Activated CD4-positive, alpha-beta T cell treated with anti-CD3 and anti-CD28 coated beads, Interleukin-2, amount 10 ng/mL, durations not matched to agents 24 days and 14 days (primary cell): ENCODE measurements around the gene MED12L. TPM values are rescaled to one million over a fixed set of nuclear protein-coding genes. Genes with fewer than 3 reads are reported as not detected.

Source experiments
- DNase-seq: peaks from one replicate; pipeline ENCODE4 v3.0.0; 2022
- H3K27ac Mint-ChIP-seq: one replicate; pipeline ENCODE4 v1.8.0; 2022; ENCODE audit warnings: mild to moderate bottlenecking, mixed read lengths
- H3K27me3 Mint-ChIP-seq: one replicate; pipeline ENCODE4 v1.8.0; 2022; ENCODE audit warnings: mixed read lengths
- H3K36me3 Mint-ChIP-seq: one replicate; pipeline ENCODE4 v1.8.0; 2022; ENCODE audit warnings: low read depth, mild to moderate bottlenecking, mixed read lengths
- H3K4me1 Mint-ChIP-seq: one replicate; pipeline ENCODE4 v1.8.0; 2021; ENCODE audit warnings: mixed read lengths
- H3K4me3 Mint-ChIP-seq: one replicate; pipeline ENCODE4 v1.8.0; 2022; ENCODE audit warnings: mild to moderate bottlenecking, moderate library complexity, mixed read lengths
- H3K9me3 Mint-ChIP-seq: one replicate; pipeline ENCODE4 v1.8.0; 2021; ENCODE audit warnings: mixed read lengths
- intact Hi-C: fragments of 100-400 bp; cut with micrococcal nuclease; formaldehyde crosslinking; loops from one replicate; pipeline ENCODE4 v1.15.1; 2023
- total RNA-seq: library from RNA; stranded (reverse); gene quantifications from 2 replicates; pipeline ENCODE4 v1.2.3, GENCODE V29; 2022

The MED12L gene
- total RNA-seq, 1 donor from 2014 or later = 4.9 TPM

- DNase-seq = no peak
- peaks cover 10% of the 10 kb centered on the region for H3K9me3 Mint-ChIP-seq
- H3K27me3 Mint-ChIP-seq = peaks cover 9% of the 10 kb centered on the region
- no peak overlapping the region for H3K4me3 Mint-ChIP-seq
- H3K27ac Mint-ChIP-seq = no peak overlapping the region
- H3K4me1 Mint-ChIP-seq = peaks cover 22% of the 10 kb centered on the region
- intact Hi-C loops = loop anchor here (2.0 to 5.0 kb wide), 2 partner anchors 15 to 37 kb away; no protein-coding TSS in a partner anchor
- H3K36me3 Mint-ChIP-seq = peaks cover 2% of the 10 kb centered on the region
Measured at GRCh38 chr3:151319628-151320027, 234.2 kb downstream of the MED12L start.

- Mint-ChIP-seq H3K27ac (no peak overlapping the region), H3K27me3 (peaks cover 10% of the 10 kb centered on the region), H3K4me1 (peaks cover 22% of the 10 kb centered on the region), H3K4me3 (no peak overlapping the region), H3K36me3 (peaks cover 2% of the 10 kb centered on the region), H3K9me3 (peaks cover 10% of the 10 kb centered on the region)
- no peak for DNase-seq
- intact Hi-C loops = loop anchor here (2.0 kb wide), 1 partner anchor 15 kb away; no protein-coding TSS in a partner anchor
Measured at GRCh38 chr3:151320131-151320530, 234.7 kb downstream of the MED12L start.

GRCh38 chr3:151321526-151321925 is 236.1 kb downstream of the MED12L start:
- H3K4me3 Mint-ChIP-seq = no peak overlapping the region
- H3K9me3 Mint-ChIP-seq = peaks cover 10% of the 10 kb centered on the region
- DNase-seq = no peak
- H3K4me1 Mint-ChIP-seq = peaks cover 14% of the 10 kb centered on the region
- peaks cover 2% of the 10 kb centered on the region for H3K36me3 Mint-ChIP-seq
- no peak overlapping the region for H3K27ac Mint-ChIP-seq
- intact Hi-C loops = loop anchor here (2.0 kb wide), 1 partner anchor 17 kb away; no protein-coding TSS in a partner anchor
- H3K27me3 Mint-ChIP-seq = peaks cover 14% of the 10 kb centered on the region

GRCh38 chr3:151322511-151322910 is 237.0 kb downstream of the MED12L start:
- H3K4me1 Mint-ChIP-seq = peaks cover 11% of the 10 kb centered on the region
- H3K27me3 Mint-ChIP-seq = peaks cover 14% of the 10 kb centered on the region
- DNase-seq = no peak
- peaks cover 10% of the 10 kb centered on the region for H3K9me3 Mint-ChIP-seq
- H3K27ac Mint-ChIP-seq = no peak overlapping the region
- no peak overlapping the region for H3K4me3 Mint-ChIP-seq
- intact Hi-C loops = no loop called here
- peaks cover 2% of the 10 kb centered on the region for H3K36me3 Mint-ChIP-seq

GRCh38 chr3:151327571-151328198 is 242.2 kb downstream of the MED12L start:
- H3K4me1 Mint-ChIP-seq = peaks cover 9% of the 10 kb centered on the region
- H3K36me3 Mint-ChIP-seq = peaks cover 2% of the 10 kb centered on the region
- no peak for DNase-seq
- peaks cover 30% of the 10 kb centered on the region for H3K27me3 Mint-ChIP-seq
- H3K9me3 Mint-ChIP-seq = peaks cover 7% of the 10 kb centered on the region
- no peak overlapping the region for H3K4me3 Mint-ChIP-seq
- H3K27ac Mint-ChIP-seq = no peak overlapping the region
- intact Hi-C loops = loop anchor here (1.0 to 5.0 kb wide), 3 partner anchors 37 to 160 kb away; no protein-coding TSS in a partner anchor

- Mint-ChIP-seq H3K27ac (peak overlapping the region; percentile 16), H3K4me1 (peaks cover 13% of the 10 kb centered on the region), H3K36me3 (peaks cover under 1% of the 10 kb centered on the region), H3K27me3 (peaks cover 30% of the 10 kb centered on the region), H3K9me3 (peaks cover 2% of the 10 kb centered on the region), H3K4me3 (peak overlapping the region; percentile 16)
- intact Hi-C loops = loop anchor here (1.0 to 5.0 kb wide), 2 partner anchors 38 to 161 kb away; no protein-coding TSS in a partner anchor
- DNase-seq = peak; percentile 68
Measured at GRCh38 chr3:151328298-151328995, 243.0 kb downstream of the MED12L start.

- intact Hi-C loops = loop anchor here (5.0 kb wide), 1 partner anchor 162 kb away; no protein-coding TSS in a partner anchor
- DNase-seq = no peak
- H3K27me3 Mint-ChIP-seq = peaks cover 27% of the 10 kb centered on the region
- H3K27ac Mint-ChIP-seq = peak within 1 kb of the TSS; percentile 16
- H3K9me3 Mint-ChIP-seq = no peaks in the 10 kb centered on the region
- no peaks in the 10 kb centered on the region for H3K36me3 Mint-ChIP-seq
- peak within 1 kb of the TSS; percentile 16 for H3K4me3 Mint-ChIP-seq
- peaks cover 11% of the 10 kb centered on the region for H3K4me1 Mint-ChIP-seq
Measured at GRCh38 chr3:151329363-151329762, 243.9 kb downstream of the MED12L start, which contains the start of gene P2RY13. Gene P2RY13, minus strand, starts transcription at chr3:151329549. Its CDS starts 21 bp downstream, at chr3:151329528.

GRCh38 chr3:151330379-151330778 is 244.9 kb downstream of the MED12L start:
- intact Hi-C loops = no loop called here
- no peaks in the 10 kb centered on the region for H3K9me3 Mint-ChIP-seq
- H3K27ac Mint-ChIP-seq = no peak overlapping the region
- H3K36me3 Mint-ChIP-seq = no peaks in the 10 kb centered on the region
- DNase-seq = no peak
- H3K4me1 Mint-ChIP-seq = peaks cover 11% of the 10 kb centered on the region
- peaks cover 26% of the 10 kb centered on the region for H3K27me3 Mint-ChIP-seq
- no peak overlapping the region for H3K4me3 Mint-ChIP-seq

GRCh38 chr3:151330899-151331298 is 245.4 kb downstream of the MED12L start:
- Mint-ChIP-seq H3K27me3 (peaks cover 27% of the 10 kb centered on the region), H3K36me3 (no peaks in the 10 kb centered on the region), H3K4me1 (peaks cover 11% of the 10 kb centered on the region), H3K4me3 (no peak overlapping the region), H3K9me3 (no peaks in the 10 kb centered on the region), H3K27ac (no peak overlapping the region)
- intact Hi-C loops = no loop called here
- no peak for DNase-seq

GRCh38 chr3:151331696-151332095 is 246.2 kb downstream of the MED12L start:
- intact Hi-C loops = no loop called here
- Mint-ChIP-seq H3K9me3 (no peaks in the 10 kb centered on the region), H3K36me3 (no peaks in the 10 kb centered on the region), H3K27ac (no peak overlapping the region), H3K27me3 (peaks cover 29% of the 10 kb centered on the region), H3K4me1 (peaks cover 11% of the 10 kb centered on the region), H3K4me3 (no peak overlapping the region)
- no peak for DNase-seq

- no peaks in the 10 kb centered on the region for H3K9me3 Mint-ChIP-seq
- peaks cover 6% of the 10 kb centered on the region for H3K4me1 Mint-ChIP-seq
- peaks cover 46% of the 10 kb centered on the region for H3K27me3 Mint-ChIP-seq
- no peak overlapping the region for H3K4me3 Mint-ChIP-seq
- no peak for DNase-seq
- no peaks in the 10 kb centered on the region for H3K36me3 Mint-ChIP-seq
- intact Hi-C loops = no loop called here
- no peak overlapping the region for H3K27ac Mint-ChIP-seq
Measured at GRCh38 chr3:151345859-151346258, 260.4 kb downstream of the MED12L start.

GRCh38 chr3:151346292-151346691 is 260.8 kb downstream of the MED12L start:
- intact Hi-C loops = no loop called here
- Mint-ChIP-seq H3K36me3 (no peaks in the 10 kb centered on the region), H3K27me3 (peaks cover 44% of the 10 kb centered on the region), H3K4me1 (peaks cover 8% of the 10 kb centered on the region), H3K4me3 (no peak overlapping the region), H3K9me3 (no peaks in the 10 kb centered on the region), H3K27ac (no peak overlapping the region)
- DNase-seq = no peak

GRCh38 chr3:151347432-151347831 is 262.0 kb downstream of the MED12L start:
- DNase-seq = no peak
- Mint-ChIP-seq H3K4me1 (peaks cover 18% of the 10 kb centered on the region), H3K36me3 (no peaks in the 10 kb centered on the region), H3K9me3 (no peaks in the 10 kb centered on the region), H3K27me3 (peaks cover 44% of the 10 kb centered on the region), H3K27ac (no peak overlapping the region), H3K4me3 (no peak overlapping the region)
- intact Hi-C loops = no loop called here

GRCh38 chr3:151350656-151351055 is 265.2 kb downstream of the MED12L start:
- intact Hi-C loops = no loop called here
- Mint-ChIP-seq H3K36me3 (no peaks in the 10 kb centered on the region), H3K27ac (no peak overlapping the region), H3K4me1 (peaks cover 18% of the 10 kb centered on the region), H3K9me3 (no peaks in the 10 kb centered on the region), H3K27me3 (peaks cover 35% of the 10 kb centered on the region), H3K4me3 (no peak overlapping the region)
- no peak for DNase-seq
